PC-9 (cell line): ENCODE data around the gene MYO6. TPM values are rescaled to one million over a fixed set of nuclear protein-coding genes. Genes with fewer than 3 reads are reported as not detected.

ENCODE experiments used
- BruUV-seq: library from RNA; stranded (reverse); fragments of 400-500 nt; replicated peaks from 2 replicates; lab custom pipeline; 2021; lab: Mats Ljungman, UMichigan
- CTCF ChIA-PET: fragments of 300-600 bp; sonication (Branson Sonifier 250); formaldehyde crosslinking; loops from one replicate; lab custom pipeline; 2022; ENCODE audit warnings: antibody characterized with exemption; lab: Charles Lee
- POLR2A ChIA-PET: fragments of 300-600 bp; sonication (Branson Sonifier 250); formaldehyde crosslinking; loops from one replicate; lab custom pipeline; 2022; ENCODE audit warnings: antibody characterized with exemption; ENCODE audit not compliant: unreplicated experiment; lab: Charles Lee
- DNase-seq, 2 experiments: peaks; one replicate each; pipeline versions ENCODE4 v3.0.0 to v3.0.0-alpha.2; 2015 to 2022; ENCODE audit warnings: mixed read lengths in 1 of 2
- H2AFZ ChIP-seq: fragments of 200-600 bp; sonication (generic); 2 replicates; pipeline ENCODE4 v1.8.1; 2017; ENCODE audit warnings: antibody characterized with exemption
- H3F3A ChIP-seq: fragments of 200-600 bp; sonication (generic); 2 replicates; pipeline ENCODE4 v1.8.1; 2017; ENCODE audit warnings: antibody characterized with exemption, mild to moderate bottlenecking, low read depth; ENCODE audit not compliant: insufficient read depth
- H3K27ac ChIP-seq: fragments of 200-600 bp; sonication (generic); 2 replicates; pipeline ENCODE4 v1.6.1; 2016; ENCODE audit warnings: mixed run types
- H3K27me3 ChIP-seq: fragments of 200-600 bp; sonication (generic); 2 replicates; pipeline ENCODE4 v1.6.1; 2016; ENCODE audit warnings: low read depth, mixed run types; ENCODE audit not compliant: insufficient read depth
- H3K36me3 ChIP-seq: fragments of 200-600 bp; sonication (generic); 2 replicates; pipeline ENCODE4 v1.6.1; 2016; ENCODE audit warnings: low read depth, mixed run types
- H3K4me1 ChIP-seq: fragments of 200-600 bp; sonication (generic); replicated peaks from 2 replicates; pipeline ENCODE4 v1.6.1; 2016; ENCODE audit warnings: mixed run types; ENCODE audit not compliant: insufficient read depth
- H3K4me2 ChIP-seq: fragments of 200-600 bp; sonication (generic); 2 replicates; pipeline ENCODE4 v1.6.1; 2017; ENCODE audit warnings: mixed run types
- H3K4me3 ChIP-seq: fragments of 200-600 bp; sonication (generic); 2 replicates; pipeline ENCODE4 v1.6.1; 2016; ENCODE audit warnings: mixed run types
- H3K79me2 ChIP-seq: fragments of 200-600 bp; sonication (generic); 2 replicates; pipeline ENCODE4 v1.6.1; 2017; ENCODE audit warnings: low read depth, mixed run types
- H3K9me2 ChIP-seq: fragments of 200-600 bp; sonication (generic); 2 replicates; pipeline ENCODE4 v1.8.1; 2017; ENCODE audit warnings: mild to moderate bottlenecking; ENCODE audit not compliant: insufficient read depth
- H3K9me3 ChIP-seq: fragments of 200-600 bp; sonication (generic); 2 replicates; pipeline ENCODE4 v1.8.1; 2016; ENCODE audit warnings: low read depth; ENCODE audit not compliant: insufficient read depth
- H4K20me1 ChIP-seq: fragments of 200-600 bp; sonication (generic); 2 replicates; pipeline ENCODE4 v1.8.1; 2017; ENCODE audit not compliant: insufficient read depth
- CTCF ChIP-seq: fragments of 200-600 bp; sonication (generic); conservative IDR thresholded peaks from 2 replicates; pipeline ENCODE4 v1.6.1; 2017; ENCODE audit warnings: mixed run types, antibody characterized with exemption, mild to moderate bottlenecking, moderate library complexity
- EZH2 ChIP-seq: fragments of 200-600 bp; sonication (generic); IDR thresholded peaks from 2 replicates; pipeline ENCODE4 v1.8.0; 2017; ENCODE audit warnings: antibody characterized with exemption, low read depth
- intact Hi-C: fragments of 100-400 bp; cut with micrococcal nuclease; formaldehyde crosslinking; loops from one replicate; pipeline ENCODE4 v1.10.0; 2022; ENCODE audit not compliant: unreplicated experiment
- total RNA-seq: library from RNA; stranded (reverse); gene quantifications from 2 replicates; pipeline ENCODE4 v1.2.3, GENCODE V29; 2021

MYO6 gene
- total RNA-seq, 1 experiment from 2014 or later: 93.0 TPM

DNA sequence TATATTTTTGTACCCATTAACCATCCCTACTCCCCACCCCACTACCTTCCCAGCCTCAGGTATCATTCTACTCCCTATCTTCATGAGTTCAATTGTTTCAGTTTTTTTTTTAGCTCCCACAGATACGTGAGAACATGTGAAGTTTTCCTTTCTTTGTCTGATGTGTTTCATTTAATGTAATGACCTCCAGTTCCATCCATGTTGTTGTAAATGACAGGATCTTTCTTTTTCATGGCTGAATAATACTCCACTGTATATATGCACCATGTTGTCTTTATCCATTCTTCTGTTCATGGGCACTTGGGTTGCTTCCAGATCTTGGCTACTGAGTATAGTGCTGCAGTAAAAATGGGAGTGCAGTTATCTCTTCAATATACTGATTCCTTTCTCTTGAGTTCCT is 63.5 kb downstream of the MYO6 start:
- intact Hi-C loops: no loop called here
- ChIA-PET POLR2A (no interaction called here), CTCF (no interaction called here)
- TF ChIP-seq CTCF (no peak), EZH2 (no peak)
- DNase-seq: no peak
- no peak overlapping the region for H3K4me2 ChIP-seq
- H3K4me1 ChIP-seq: no peaks in the 10 kb centered on the region
- 0 out of 2 replicates have a peak, but pooled peaks cover 6% of the 10 kb centered on the region for H3K79me2 ChIP-seq
- H3K4me3 ChIP-seq: no peak overlapping the region
- peaks cover 3% of the 10 kb centered on the region; the same call in 1 of the 2 replicates for H3F3A ChIP-seq
- H3K9me3 ChIP-seq: no peaks in the 10 kb centered on the region
- no peak overlapping the region for H2AFZ ChIP-seq
- H3K27ac ChIP-seq: no peak overlapping the region
- H3K36me3 ChIP-seq: no peaks in the 10 kb centered on the region
- H4K20me1 ChIP-seq: no peaks in the 10 kb centered on the region
- BruUV-seq: no TSS peak
- H3K9me2 ChIP-seq: no peaks in the 10 kb centered on the region
- H3K27me3 ChIP-seq: no peaks in the 10 kb centered on the region

DNA sequence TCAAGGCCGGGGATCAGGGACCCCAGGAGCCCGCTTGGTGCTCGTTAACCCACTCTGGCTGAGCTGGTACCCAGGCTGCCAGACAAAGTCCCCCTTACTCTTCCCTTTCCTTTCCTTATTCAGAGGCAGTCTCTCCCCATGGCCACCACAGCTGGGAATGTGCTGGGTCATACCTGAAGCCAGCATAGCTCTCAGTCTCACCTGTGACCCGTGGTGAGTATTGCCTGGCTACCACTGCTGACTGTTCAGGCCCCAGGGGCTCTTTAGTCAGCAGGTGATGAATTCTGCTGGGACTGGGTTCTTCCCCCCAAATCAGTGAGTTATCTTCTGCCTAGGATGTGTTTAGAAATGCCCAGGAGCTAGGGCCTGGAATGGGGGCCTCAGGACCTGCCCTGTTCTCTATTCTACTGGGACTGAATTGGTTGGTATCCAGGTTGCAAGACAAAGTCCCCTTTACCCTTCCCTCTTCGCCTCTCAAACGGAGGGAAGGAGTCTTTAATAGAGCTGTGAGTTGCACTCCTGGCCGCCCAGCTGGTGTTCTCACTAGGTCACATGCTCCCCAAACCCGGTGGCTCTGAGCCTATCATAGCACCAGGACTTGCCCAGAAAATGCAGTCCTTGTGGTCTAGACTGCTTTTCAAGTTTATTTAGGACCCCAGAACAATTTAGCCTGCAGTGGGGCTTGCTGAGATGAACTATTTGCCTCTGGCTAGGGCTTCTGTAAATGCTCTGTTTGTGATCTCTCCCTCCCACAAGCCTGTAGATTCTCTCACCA is 64.6 kb downstream of the MYO6 start:
- Histone ChIP-seq H3K27ac (no peak overlapping the region), H3K4me1 (no peaks in the 10 kb centered on the region), H3K79me2 (0 out of 2 replicates have a peak, but pooled peaks cover 6% of the 10 kb centered on the region), H3K9me3 (no peaks in the 10 kb centered on the region), H3F3A (peaks cover 3% of the 10 kb centered on the region), H3K4me3 (no peak overlapping the region), H2AFZ (no peak overlapping the region), H4K20me1 (no peaks in the 10 kb centered on the region), H3K9me2 (no peaks in the 10 kb centered on the region), H3K27me3 (no peaks in the 10 kb centered on the region), H3K36me3 (peaks cover 7% of the 10 kb centered on the region), H3K4me2 (no peak overlapping the region)
- ChIA-PET POLR2A (no interaction called here), CTCF (no interaction called here)
- BruUV-seq: no TSS peak
- peak in 1 of 2 experiments; percentile 39 for DNase-seq
- intact Hi-C loops: no loop called here
- TF ChIP-seq CTCF (no peak), EZH2 (no peak)

DNA sequence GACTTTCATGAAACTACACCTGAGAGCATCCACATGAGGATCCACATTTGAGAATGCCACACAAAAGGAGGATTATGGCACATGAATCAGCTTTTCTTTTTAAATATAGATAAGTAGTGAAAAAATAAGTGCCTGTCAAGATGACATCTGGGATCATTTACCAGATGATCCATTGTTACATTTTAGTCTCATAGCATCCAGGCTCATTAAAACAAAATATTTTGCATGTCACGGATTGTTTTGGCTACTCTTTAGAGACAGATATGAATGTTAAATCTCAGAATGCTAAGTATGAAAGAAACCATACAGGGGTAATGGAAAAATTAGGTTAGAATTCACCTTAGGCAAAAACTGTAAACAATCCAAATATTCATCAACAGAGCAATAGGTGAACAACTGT is 66.7 kb downstream of the MYO6 start:
- TF ChIP-seq EZH2 (no peak), CTCF (no peak)
- intact Hi-C loops: no loop called here
- H2AFZ ChIP-seq: no peak overlapping the region
- H3K4me3 ChIP-seq: no peak overlapping the region
- BruUV-seq: no TSS peak
- peaks cover 15% of the 10 kb centered on the region for H3K36me3 ChIP-seq
- H3K27me3 ChIP-seq: no peaks in the 10 kb centered on the region
- ChIA-PET POLR2A (no interaction called here), CTCF (no interaction called here)
- H3K4me2 ChIP-seq: no peak overlapping the region
- H3K79me2 ChIP-seq: 0 out of 2 replicates have a peak, but pooled peaks cover 6% of the 10 kb centered on the region
- H4K20me1 ChIP-seq: no peaks in the 10 kb centered on the region
- H3K9me3 ChIP-seq: no peaks in the 10 kb centered on the region
- H3F3A ChIP-seq: peaks cover 3% of the 10 kb centered on the region
- H3K4me1 ChIP-seq: no peaks in the 10 kb centered on the region
- no peak overlapping the region for H3K27ac ChIP-seq
- no peaks in the 10 kb centered on the region for H3K9me2 ChIP-seq
- no peak for DNase-seq
